GM12878 (cell line): ENCODE data around the gene TCF12. TPM values are rescaled to one million over a fixed set of nuclear protein-coding genes. Genes with fewer than 3 reads are reported as not detected.
A peak's percentile ranks its signal among the peaks of the same experiment; 100 is the strongest.

ENCODE experiments used
- ATF2 ChIP-seq: IDR thresholded peaks from 2 replicates; pipeline ENCODE4 v1.6.1; 2012; ENCODE audit warnings: low read length, inconsistent platforms
- BHLHE40 ChIP-seq, 2 experiments: fragments of 450-650 bp in 1 of 2; IDR thresholded peaks; 2 replicates each; pipeline ENCODE4 v1.6.1; 2011 to 2017; ENCODE audit warnings: low read depth in 2 of 2, borderline replicate concordance in 1 of 2, improper control_type of control experiment in 1 of 2, low read length in 1 of 2, mild to moderate bottlenecking in 1 of 2
- CHD1 ChIP-seq: IDR thresholded peaks from 2 replicates; pipeline ENCODE4 v1.6.1; 2012; ENCODE audit warnings: low read depth, low read length, improper control_type of control experiment
- ESRRA ChIP-seq: IDR thresholded peaks from 2 replicates; pipeline ENCODE4 v1.6.1; 2012; ENCODE audit warnings: mild to moderate bottlenecking, low read length, improper control_type of control experiment
- HDAC6 ChIP-seq: fragments of 200-600 bp; sonication (generic); IDR thresholded peaks from one replicate; pipeline ENCODE4 v1.8.0; 2017; ENCODE audit warnings: antibody characterized with exemption; ENCODE audit not compliant: unreplicated experiment
- NFIC ChIP-seq: IDR thresholded peaks from 2 replicates; pipeline ENCODE4 v1.6.1; 2012; ENCODE audit warnings: low read depth, mild to moderate bottlenecking, inconsistent platforms, low read length, moderate library complexity
- NR2C2 ChIP-seq: IDR thresholded peaks from 2 replicates; pipeline ENCODE4 v1.6.1; 2011; ENCODE audit warnings: borderline replicate concordance, low read depth; ENCODE audit not compliant: control insufficient read depth, insufficient read length
- POLR2AphosphoS2 ChIP-seq: IDR thresholded peaks from 2 replicates; pipeline ENCODE4 v1.6.1; 2011; ENCODE audit warnings: low read depth, mild to moderate bottlenecking, low read length, improper control_type of control experiment, moderate library complexity
- RCOR1 ChIP-seq: conservative IDR thresholded peaks from 2 replicates; pipeline ENCODE4 v1.6.1; 2012; ENCODE audit warnings: low read depth, low read length, improper control_type of control experiment
- RUNX3 ChIP-seq: IDR thresholded peaks from 2 replicates; pipeline ENCODE4 v1.6.1; 2012; ENCODE audit warnings: low read length, inconsistent platforms
- polyA plus RNA-seq, 11 experiments: library from polyadenylated mRNA; depleted of rRNA in 4 of 11; unstranded in 6 of 11; stranded (reverse) in 5 of 11; fragments of >200 nt; fragmentation: Nextera tagmentation in 4 of 11; fragmentation: Illumina TruSeq in 1 of 11; extraction: Ambion mirVana in 4 of 11; extraction: Trizol in 1 of 11; gene quantifications; 1 replicate in 1 of 11; 2 replicates in 10 of 11; pipeline versions ENCODE4 v1.2.1 to v1.2.3, GENCODE V29; 2011 to 2016; ENCODE audit warnings: inconsistent platforms in 2 of 11, missing spikeins in 2 of 11, low read depth in 1 of 11
- total RNA-seq, 4 experiments: library from RNA; depleted of rRNA in 3 of 4; stranded (reverse); fragments of >200 nt in 3 of 4; fragmentation: Illumina TruSeq in 1 of 4; extraction: Trizol in 1 of 4; gene quantifications; 2 replicates each; pipeline versions ENCODE4 v1.2.1 to v1.2.3, GENCODE V29; 2013 to 2021
- TF ChIP-seq, protein P1 (sequence below): fragments of 450-650 bp; IDR thresholded peaks from 2 replicates; pipeline ENCODE4 v1.6.1; 2017; ENCODE audit warnings: antibody characterized with exemption, mild to moderate bottlenecking, moderate library complexity
- TF ChIP-seq, protein P2 (sequence below): fragments of 450-650 bp; formaldehyde crosslinking; IDR thresholded peaks from 2 replicates; pipeline ENCODE4 v1.5.0; 2022; ENCODE audit warnings: mild to moderate bottlenecking, missing genetic modification characterization

The TCF12 gene
- total and polyA plus RNA-seq, 10 of the 15 experiments (the other 5 are each of a cell fraction or from before 2014, with no cell fraction given), result 8.2 to 70.9 (median 49.5) TPM

GRCh38 chr15:57079446-57079845 is 161.0 kb downstream of the TCF12 start (continued):
- TF ChIP-seq, protein P1, sequence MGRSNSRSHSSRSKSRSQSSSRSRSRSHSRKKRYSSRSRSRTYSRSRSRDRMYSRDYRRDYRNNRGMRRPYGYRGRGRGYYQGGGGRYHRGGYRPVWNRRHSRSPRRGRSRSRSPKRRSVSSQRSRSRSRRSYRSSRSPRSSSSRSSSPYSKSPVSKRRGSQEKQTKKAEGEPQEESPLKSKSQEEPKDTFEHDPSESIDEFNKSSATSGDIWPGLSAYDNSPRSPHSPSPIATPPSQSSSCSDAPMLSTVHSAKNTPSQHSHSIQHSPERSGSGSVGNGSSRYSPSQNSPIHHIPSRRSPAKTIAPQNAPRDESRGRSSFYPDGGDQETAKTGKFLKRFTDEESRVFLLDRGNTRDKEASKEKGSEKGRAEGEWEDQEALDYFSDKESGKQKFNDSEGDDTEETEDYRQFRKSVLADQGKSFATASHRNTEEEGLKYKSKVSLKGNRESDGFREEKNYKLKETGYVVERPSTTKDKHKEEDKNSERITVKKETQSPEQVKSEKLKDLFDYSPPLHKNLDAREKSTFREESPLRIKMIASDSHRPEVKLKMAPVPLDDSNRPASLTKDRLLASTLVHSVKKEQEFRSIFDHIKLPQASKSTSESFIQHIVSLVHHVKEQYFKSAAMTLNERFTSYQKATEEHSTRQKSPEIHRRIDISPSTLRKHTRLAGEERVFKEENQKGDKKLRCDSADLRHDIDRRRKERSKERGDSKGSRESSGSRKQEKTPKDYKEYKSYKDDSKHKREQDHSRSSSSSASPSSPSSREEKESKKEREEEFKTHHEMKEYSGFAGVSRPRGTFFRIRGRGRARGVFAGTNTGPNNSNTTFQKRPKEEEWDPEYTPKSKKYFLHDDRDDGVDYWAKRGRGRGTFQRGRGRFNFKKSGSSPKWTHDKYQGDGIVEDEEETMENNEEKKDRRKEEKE, result no peak
- TF ChIP-seq BHLHE40 (IDR thresholded peaks at IDR 0.05; ENCODE audit: borderline replicate concordance in 1 of 2, low read depth in 2 of 2, low read length in 1 of 2), result no peak
- TF ChIP-seq CHD1, result no peak
- 0 out of 2 replicates have a peak, but pooled peaks have one; percentile 8 for TF ChIP-seq ATF2
- TF ChIP-seq RUNX3, result peak; percentile 60
- no peak for TF ChIP-seq POLR2AphosphoS2
- TF ChIP-seq ESRRA, result no peak
- TF ChIP-seq, protein P2, sequence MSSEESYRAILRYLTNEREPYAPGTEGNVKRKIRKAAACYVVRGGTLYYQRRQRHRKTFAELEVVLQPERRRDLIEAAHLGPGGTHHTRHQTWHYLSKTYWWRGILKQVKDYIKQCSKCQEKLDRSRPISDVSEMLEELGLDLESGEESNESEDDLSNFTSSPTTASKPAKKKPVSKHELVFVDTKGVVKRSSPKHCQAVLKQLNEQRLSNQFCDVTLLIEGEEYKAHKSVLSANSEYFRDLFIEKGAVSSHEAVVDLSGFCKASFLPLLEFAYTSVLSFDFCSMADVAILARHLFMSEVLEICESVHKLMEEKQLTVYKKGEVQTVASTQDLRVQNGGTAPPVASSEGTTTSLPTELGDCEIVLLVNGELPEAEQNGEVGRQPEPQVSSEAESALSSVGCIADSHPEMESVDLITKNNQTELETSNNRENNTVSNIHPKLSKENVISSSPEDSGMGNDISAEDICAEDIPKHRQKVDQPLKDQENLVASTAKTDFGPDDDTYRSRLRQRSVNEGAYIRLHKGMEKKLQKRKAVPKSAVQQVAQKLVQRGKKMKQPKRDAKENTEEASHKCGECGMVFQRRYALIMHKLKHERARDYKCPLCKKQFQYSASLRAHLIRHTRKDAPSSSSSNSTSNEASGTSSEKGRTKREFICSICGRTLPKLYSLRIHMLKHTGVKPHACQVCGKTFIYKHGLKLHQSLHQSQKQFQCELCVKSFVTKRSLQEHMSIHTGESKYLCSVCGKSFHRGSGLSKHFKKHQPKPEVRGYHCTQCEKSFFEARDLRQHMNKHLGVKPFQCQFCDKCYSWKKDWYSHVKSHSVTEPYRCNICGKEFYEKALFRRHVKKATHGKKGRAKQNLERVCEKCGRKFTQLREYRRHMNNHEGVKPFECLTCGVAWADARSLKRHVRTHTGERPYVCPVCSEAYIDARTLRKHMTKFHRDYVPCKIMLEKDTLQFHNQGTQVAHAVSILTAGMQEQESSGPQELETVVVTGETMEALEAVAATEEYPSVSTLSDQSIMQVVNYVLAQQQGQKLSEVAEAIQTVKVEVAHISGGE, result no peak
- no peak for TF ChIP-seq NR2C2
- no peak for TF ChIP-seq NFIC
- TF ChIP-seq RCOR1, result no peak
- TF ChIP-seq HDAC6, result no peak
